GM21619 (cell line): ENCODE data around the gene SPTA1.
"Not testable (repeated sequence)": the region's sequence is repeated elsewhere in the genome, so short reads cannot be mapped to it uniquely, and the experiment has no call there.

ENCODE experiments used
- ATAC-seq: cut with Tn5 transposase; IDR thresholded peaks from one replicate; pipeline ENCODE4 v1.9.1; 2021; ENCODE audit not compliant: unreplicated experiment

Gene SPTA1

DNA sequence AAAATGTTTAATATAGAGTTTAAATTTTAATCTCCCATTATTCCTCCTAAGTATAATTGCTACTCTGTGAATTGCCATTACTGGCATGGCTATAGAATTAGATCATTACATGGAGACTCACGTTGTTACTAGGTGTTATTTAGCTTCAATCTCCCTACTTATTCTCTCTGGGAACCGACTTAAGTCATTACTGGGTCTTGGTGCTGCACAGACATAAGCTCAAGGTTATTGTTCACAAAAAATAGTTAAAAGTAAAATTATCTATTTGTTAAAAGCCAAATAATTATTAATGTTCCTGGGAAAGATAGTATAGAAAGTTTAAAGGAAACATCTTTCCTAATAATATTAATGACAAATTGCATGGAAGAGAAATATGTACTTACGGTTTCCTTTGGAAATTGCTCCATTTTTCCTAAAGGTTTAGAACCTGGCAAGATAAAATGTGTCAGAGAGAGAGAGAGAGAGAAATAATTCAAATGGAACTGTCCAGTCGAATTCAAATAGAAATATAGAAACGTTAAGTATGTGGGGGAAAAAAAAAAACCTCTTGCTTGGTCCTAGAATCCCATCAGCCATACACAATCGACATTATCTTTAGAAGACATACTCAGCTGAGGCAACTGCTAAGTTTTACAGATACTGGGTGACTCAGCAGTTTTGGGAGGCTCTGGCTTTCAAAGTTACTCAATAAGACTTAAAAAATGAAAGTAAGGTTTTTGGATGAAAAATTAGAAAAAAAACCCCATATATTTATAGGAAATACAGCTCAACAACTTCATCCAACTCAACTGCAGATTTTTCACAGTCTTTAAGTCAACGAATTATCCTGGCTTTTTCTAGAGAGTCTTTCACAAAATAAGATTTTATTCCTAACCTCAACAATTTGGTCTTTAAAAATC is at the start of gene SPTA1:
Gene SPTA1 (minus strand): TSS at position 605 of the 899 bp plus-strand sequence. CDS start 198 bp downstream, at position 407.
- ATAC-seq = no peak

DNA sequence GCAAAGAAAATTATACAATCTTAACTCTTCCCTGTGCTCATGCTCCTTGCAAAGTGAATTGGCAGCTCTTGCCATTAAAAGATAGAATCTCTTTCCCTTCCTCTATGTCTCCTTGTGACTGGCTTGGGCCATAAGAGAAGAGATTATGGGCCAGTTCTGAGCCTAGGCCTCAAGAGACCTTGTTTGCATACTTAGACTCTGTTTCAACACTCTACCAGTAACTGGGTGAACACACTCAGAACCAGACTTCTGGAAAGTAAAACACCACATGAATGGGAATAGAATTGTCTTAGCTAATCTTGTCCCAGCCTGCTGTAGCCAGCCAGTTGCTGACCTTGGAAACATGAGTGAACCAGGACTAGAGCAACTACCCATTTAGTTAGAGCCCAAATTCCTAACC is 49.3 kb upstream of the SPTA1 start:
- no peak for ATAC-seq

- ATAC-seq = no peak
Measured at GRCh38 chr1:158732524-158732923, 46.0 kb upstream of the SPTA1 start.

DNA sequence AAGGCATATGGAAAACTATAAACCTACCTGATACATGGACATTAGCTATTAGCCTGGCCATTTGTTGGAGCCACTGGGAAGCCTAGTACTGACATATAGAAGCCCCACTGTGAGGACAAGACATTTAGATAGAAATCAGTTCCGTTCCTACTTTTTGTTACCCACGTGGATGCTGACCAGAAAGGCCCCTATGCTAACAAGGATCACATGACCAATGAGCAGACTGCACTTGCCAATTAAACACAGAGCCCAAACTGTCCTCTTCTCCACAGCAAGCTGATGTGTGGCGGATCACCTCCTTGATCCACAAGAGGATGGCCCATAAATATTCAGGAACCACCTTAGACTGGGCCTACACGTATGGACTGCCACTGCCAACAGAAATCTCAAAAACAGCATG is 45.2 kb upstream of the SPTA1 start:
- no peak for ATAC-seq

- ATAC-seq = no peak
Measured at GRCh38 chr1:158730453-158730852, 43.9 kb upstream of the SPTA1 start.

DNA sequence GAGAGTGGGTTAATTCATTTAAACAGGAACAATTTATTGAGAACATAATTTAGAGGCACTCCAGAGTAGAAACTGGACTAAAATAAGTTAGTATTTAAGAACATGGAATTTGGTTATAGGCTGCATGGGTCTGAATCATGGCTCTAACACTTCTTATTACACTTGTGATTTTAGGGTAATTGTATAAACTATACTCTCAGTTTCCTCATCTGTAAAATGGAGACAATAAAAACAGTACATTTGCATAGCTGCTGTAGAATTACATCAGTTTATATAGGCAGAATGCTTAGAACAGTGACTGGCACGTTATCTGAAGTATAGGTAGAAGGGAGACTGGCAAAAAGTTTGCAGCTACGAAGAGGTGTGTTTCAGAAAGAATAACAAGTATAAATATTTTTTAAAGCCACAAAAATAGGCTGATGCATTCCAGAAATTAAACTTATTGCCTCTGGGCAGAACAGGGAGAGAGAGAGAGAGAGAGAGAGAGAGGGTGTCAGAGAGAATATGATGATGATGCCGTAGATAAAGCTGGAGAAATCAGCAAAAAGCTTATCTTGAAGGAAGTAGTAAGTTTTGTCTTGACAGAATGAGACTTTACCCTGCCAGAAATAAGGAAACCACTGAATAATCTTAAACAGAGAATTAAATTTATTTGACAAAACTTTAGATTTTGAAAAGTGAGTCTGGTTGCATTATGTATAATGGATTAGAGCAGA is 42.2 kb upstream of the SPTA1 start:
- no peak for ATAC-seq

DNA sequence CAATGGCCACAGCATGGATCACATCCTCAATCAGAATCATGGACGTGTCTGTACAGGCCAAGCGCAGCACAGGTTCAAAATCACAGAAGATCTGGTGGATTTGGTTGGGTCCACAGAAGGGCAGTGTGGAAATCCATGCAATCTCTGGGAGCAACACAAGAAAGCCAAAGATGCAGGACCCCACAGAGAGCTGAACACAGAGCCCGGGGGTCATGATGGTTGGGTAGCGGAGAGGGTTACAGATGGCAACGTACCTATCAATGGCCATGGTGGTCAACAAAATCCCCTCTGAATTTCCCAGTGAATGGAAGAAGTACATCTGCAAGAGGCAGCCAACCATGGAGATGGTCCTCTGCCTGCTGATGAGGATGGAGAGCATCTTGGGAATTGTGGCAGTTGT is 37.9 kb upstream of the SPTA1 start:
- ATAC-seq = no peak

DNA sequence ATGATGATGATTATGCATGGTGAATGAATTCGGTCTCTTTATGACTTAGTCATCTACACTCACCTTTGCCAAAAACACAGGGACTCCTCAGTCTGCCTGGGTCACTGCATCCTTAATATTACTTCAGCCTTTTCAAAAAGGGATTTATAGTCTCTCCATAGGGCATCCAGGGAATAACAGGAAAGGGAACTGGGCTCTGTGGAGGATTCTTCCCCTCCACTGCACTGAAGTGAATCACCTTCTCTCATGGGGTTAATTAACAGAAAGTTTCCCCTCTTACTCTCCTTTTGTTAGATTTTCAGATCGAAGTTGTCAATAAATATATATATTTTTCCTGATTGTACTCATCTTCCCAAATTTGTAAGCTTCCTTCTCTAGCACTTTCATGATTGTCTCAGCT is 34.1 kb upstream of the SPTA1 start, which contains the start of gene OR6K3:
Gene OR6K3 (minus strand): TSS at position 101 of the 400 bp plus-strand sequence. CDS start 2,605 bp downstream, outside the sequence.
- ATAC-seq = no peak

DNA sequence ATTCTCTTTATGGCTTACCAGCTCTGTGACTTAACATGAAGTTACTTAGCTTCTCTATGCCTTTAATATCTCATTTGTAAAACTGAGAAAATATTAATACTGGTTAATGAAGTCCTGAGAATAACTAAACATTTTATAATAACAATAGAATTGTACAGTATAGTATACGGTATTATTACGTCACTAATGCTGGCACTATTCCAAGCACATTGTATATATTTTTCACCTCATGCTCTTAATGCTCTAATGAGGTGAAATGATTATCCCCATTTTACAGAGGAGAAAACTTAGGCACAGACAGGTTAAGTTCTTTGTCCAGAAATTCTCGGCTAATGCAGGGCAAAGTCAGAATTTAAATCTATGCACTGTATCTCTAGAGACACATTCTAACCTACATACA is 33.1 kb upstream of the SPTA1 start:
- no peak for ATAC-seq

DNA sequence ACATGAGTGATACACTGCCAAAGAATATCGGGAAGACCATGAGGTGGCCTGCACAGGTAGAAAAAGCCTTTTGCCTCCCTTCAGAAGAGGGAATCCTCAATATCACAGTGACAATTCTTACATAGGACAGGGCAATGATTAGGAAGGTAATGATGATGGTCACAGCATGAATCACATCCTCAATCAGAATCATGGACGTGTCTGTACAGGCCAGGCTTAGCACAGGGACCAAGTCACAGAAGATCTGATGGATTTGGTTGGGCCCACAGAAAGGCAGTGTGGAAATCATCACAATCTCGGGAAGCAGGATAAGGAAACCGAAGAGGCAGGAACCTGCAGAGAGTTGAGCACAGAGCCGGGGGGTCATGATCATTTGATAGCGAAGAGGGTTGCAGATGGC is 30.8 kb upstream of the SPTA1 start:
- ATAC-seq = no peak

GRCh38 chr1:158716335-158716734 is 29.8 kb upstream of the SPTA1 start:
- ATAC-seq = peak; percentile 80

DNA sequence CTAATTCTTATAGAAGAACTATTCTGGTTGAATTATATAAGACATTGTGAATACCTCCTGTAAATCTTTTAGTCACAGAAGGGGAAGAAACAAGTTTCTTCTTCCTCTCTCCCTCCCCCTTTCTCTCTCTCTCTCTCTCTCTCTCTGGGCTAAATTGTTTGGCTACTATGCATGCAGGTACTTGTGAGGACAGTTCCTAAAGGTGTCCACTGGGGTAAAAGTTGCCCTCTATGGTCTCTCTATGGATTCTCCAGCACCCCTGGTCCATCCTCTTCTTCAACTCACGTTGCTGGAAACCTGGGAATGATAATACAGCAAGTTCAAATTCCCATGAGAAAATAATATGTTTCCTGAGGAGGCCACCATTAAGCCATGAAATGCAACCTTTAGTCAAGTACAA is 28.2 kb upstream of the SPTA1 start:
- ATAC-seq = no peak

DNA sequence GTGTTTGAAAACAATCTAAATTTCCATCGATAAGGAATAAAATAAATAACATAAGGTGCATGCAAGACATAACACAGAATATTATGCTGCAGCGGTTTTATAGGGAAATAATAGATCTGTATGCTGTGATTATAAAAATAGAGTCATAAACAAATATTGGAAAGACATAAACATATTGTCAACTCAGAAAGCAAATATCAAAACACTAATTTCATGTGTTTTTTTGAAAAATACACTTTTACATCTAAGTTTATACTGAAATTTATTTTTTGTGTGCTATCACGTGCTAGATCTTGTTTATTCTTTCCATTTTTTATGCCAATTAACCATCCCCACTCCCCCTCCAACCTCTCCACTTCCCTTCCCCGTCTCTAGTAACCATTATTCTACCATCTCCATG is 24.6 kb upstream of the SPTA1 start:
- no peak for ATAC-seq

DNA sequence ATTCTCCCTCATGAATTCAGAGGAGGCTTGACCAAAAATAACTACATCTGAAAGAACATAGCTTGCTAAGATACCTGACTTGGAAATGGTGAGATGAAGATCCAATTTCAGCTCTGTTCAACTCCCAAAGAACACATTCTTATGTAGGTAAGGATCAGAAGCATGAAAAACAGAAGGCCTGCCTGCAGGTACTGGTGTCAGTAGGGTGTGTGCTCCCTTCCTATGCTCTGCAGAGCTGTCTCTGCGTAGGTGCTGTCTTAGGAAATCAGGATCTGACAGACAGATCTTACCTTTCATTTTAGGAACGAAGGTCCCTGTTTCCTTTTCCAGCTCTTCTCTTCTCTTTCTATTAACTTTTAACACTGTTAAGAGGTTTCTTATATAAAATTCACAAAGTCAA is 19.6 kb upstream of the SPTA1 start:
- ATAC-seq = no peak

DNA sequence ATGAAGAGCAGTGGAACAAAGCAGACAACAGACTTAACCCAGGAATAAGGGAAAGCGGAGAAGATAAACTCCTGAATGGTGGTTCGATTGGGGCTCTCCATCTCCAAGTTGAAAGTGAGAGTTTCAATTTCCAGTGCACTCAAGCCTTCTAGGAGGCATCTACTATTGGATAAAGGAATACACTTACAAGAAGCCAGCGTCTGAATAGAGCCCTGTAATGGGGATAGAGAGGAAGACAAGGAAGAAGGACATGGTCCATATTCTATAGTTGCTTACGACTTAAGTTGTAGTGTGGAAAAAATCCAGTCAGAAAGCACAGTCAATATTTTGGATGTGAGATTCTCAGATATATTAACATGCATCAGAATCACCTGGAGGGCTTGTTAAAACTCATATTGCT is 14.0 kb upstream of the SPTA1 start, which contains the start of gene OR6K2:
Gene OR6K2 (minus strand): TSS at position 101 of the 400 bp plus-strand sequence. CDS start 0 bp downstream, at position 101.
- no peak for ATAC-seq

DNA sequence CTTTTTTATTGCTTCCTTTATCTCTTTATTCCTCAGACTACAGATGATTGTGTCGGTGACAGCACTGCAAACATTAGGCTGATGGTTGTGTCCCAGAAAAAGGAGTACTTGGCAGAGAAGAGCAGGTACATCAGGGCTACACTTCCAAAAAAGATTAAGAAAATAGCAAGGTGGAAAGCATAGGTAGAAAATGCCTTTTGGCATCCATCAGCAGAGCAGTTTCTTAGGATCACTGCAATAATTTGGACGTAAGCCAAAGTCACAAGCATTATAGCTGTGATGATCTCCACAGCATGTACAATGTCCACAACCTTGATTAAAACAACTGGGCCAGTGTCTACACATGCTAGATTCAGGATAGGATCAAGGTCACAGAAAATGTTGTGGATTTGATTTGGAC is 8.1 kb upstream of the SPTA1 start:
- no peak for ATAC-seq

- ATAC-seq = no peak
Measured at GRCh38 chr1:158692356-158692755, 5.8 kb upstream of the SPTA1 start.

DNA sequence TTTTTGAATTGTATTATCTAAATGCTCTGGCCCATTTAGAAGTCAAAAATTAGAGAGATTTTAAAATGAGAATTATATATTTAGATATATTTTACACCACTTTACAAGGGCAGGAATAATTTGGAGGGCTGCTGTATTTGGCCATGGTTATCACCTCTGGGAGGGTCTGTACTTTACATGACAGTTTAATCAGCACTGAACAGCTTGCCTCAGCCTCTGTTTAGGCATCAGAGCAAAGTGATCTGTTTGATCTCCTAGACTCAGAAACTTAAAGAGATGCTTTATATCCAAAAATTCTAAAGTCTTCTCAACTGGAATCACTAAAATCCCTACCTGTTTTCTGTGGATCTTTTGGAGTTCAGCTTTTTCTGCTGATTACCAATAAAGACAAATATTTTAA is 5.4 kb upstream of the SPTA1 start:
- ATAC-seq = no peak

- ATAC-seq = not testable (repeated sequence)
Measured at GRCh38 chr1:158691149-158691548, 4.6 kb upstream of the SPTA1 start.

- no peak for ATAC-seq
Measured at GRCh38 chr1:158689875-158690274, 3.4 kb upstream of the SPTA1 start.

GRCh38 chr1:158689110-158689509 is 2.6 kb upstream of the SPTA1 start:
- no peak for ATAC-seq

- ATAC-seq = not testable (repeated sequence)
Measured at GRCh38 chr1:158688343-158688742, 1.8 kb upstream of the SPTA1 start.
